Stimulated activated naive CD8-positive, alpha-beta T cell treated with anti-CD3 and anti-CD28 coated beads, Interleukin-15, Interleukin-2, amounts not matched to agents 100 U/mL and 50 U/mL, for 24 hours (primary cell): ENCODE measurements around the gene MROH9.

ENCODE experiments used
- ATAC-seq: fragments of 150-1000 bp; cut with Tn5 transposase; one replicate; pipeline ENCODE4 v1.10.0; 2021
- DNase-seq: peaks from one replicate; pipeline ENCODE4 v3.0.0; 2021

Gene MROH9

DNA sequence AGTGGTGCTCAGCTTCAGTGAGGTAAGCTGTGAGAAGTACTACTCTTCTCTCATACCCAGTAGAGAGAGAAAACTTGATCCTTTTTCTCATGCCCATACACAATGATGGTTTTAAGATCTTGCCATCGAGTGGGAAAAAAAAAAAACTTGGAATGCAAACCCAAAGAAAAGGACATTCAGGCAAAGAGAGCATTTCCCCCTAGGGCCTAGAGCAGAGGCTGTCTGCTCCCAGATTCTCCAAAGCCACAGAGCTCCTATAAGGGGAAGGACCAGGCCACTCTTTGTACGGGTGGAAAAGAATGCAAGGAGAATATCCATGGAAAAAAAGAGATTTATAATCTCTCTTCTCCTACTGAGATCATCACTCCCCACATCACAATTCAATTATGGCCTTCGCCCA lies 34.9 kb downstream of the MROH9 start:
- no peak for ATAC-seq
- DNase-seq: no peak

DNA sequence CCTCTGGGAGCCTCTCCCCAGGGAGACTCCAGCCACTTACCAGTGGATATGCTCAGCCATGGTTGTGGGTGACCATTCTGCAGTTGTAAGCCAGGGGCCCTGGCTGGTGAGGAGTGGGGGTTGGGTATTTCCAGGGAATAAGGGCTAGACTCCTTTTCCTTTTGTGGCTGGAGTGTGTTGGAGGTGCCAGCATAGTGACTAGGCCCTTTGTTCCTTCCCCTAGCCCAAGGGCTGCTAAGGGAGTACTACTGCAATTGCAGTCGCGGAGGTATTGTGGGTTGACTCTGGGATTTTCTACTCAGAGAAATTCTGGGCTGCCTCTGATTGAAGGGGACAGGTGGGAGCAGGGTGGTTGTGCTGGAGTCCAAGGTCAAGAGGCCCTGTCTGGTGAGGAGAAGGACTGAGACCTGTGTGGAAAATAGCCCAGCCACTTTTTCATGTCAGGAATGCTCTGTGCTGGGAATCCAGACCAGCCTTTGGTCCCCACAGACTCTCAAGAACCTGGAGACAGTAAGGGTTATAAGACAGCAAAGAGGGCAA lies 43.1 kb downstream of the MROH9 start:
- ATAC-seq (no peak), DNase-seq (no peak)

DNA sequence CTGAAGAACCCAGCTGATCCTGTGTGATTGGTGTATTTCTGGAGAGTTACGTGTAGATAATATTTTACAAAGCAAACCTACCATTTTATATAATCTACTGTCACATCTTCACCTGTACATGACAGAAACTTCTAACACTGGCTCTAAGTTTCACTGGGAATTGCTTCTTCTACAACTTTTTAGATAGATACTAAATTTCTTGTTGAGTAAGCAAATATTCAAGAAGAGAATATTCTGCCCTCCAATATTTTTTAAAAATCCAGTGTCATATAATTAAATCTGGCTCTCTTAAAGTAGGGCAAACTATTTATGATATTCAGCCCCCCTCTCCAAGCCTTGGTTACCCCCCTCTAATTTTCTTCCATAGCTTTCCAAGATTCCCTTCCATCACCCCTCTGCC lies 50.1 kb downstream of the MROH9 start:
- DNase-seq (no peak), ATAC-seq (no peak)

DNA sequence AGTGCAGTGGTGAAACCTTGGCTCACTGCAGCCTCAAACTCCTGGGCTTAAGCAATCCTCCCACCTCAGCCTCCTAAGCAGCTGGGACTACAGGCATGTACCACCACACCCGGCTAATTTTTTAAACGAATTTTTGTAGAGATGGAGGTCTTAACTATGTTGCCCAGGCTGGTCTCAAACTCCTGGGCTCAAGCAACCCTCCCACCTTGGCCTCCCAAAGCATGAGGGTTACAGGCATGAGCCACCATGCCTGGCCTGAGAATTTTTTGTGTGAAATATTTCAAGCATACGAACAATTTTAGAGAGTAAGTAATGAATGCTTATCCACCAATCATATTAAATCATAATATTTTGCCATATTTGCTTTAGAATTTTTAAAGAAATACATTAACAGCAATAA lies 51.6 kb downstream of the MROH9 start:
- ATAC-seq: no peak

DNA sequence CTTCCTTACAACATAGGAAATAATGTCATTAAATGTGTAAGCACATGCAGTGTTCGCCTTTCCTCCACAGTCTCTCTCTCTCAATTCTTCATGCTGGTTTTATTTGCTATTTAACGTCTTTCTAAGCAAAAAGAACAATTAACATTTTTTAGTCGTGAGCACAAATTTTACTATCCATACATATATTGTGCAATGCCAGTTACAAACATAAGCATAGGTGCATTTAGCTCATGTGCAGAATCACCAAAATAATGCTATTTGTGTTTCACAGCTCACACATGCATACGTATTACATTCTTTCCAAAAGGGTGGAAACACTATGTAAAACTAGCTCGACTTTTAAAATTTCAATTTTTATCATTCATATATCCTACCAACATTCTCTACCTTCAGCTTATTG lies 52.1 kb downstream of the MROH9 start:
- ATAC-seq (no peak), DNase-seq (no peak)

More for the DNA sequence above, 51.6 kb downstream of the MROH9 start:
- no peak for DNase-seq

DNA sequence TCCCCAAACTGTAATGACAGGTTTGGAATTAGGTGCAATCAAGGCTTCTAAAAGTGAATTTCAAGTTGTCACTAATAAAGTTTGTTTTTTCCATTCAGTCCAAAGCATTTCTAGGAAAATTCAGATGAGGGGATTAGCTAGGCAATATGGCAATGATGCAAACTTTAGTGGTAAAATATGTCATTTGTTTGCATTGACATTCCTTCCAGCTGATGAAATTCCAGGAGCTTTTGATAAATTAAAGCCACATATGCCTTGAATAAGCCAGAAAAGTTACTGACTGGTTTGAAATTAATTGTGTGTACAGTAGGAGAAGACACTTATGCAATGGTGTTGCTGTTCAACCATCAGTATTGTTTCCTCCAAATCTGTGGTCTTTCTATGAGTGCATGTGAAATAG lies 57.8 kb downstream of the MROH9 start:
- DNase-seq: no peak
- no peak for ATAC-seq

DNA sequence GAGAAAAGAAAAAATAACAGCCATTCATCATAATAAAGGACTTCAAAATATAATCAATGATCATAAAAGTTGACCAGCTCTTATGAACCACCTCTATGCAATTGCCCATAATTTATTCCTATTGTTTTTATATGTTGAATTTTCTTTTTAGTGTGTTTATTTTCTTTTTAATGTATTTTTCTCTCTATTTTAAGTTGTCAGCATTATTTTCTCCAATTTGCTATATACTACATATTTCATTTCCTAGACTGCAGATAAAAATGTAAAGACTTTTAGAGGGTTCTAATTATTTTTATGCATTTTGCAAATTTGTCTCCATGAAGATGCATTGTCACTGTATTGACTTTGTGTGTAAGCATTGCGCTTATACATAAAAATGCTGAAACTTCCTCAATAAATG lies 58.4 kb downstream of the MROH9 start:
- DNase-seq: no peak
- ATAC-seq: no peak

DNA sequence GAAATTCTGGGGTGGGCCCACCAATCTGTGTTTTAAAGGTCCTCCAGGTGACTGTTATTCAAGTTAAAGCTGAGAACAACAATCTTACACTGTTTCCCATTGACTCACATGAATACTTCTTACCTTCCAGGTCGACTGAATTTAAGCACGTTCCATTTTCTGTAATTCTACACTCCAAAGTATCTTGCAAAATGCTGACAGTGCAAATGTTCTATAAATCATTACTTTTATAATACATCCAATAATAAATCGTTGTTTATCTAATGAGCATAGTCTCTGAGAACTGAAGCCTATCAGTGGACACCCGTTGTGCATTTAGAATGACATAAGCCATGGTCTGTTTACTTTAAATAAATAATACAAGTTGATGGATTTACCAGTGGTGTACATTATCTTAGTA lies 79.5 kb downstream of the MROH9 start:
- no peak for ATAC-seq

DNA sequence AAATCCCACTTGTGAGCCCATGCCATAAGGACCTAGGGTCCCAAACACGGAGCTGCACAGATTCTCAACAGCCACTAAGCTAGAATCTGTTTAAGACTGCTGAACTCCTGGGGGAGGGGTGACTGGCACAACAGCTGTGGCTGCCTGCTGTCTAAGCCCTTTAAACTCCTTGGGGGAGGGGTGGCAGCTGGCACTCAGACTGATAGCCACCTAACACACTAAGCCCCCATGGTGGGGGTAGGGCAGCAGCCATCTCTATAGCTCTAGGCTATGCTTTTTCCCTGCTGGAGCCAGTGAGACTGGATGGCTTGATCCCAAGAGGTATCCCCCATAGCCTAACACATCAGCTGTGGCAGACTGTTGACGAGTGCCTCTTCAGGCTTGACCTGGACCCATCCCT lies 82.1 kb downstream of the MROH9 start:
- no peak for ATAC-seq

More for the DNA sequence above, 79.5 kb downstream of the MROH9 start:
- no peak for DNase-seq

DNA sequence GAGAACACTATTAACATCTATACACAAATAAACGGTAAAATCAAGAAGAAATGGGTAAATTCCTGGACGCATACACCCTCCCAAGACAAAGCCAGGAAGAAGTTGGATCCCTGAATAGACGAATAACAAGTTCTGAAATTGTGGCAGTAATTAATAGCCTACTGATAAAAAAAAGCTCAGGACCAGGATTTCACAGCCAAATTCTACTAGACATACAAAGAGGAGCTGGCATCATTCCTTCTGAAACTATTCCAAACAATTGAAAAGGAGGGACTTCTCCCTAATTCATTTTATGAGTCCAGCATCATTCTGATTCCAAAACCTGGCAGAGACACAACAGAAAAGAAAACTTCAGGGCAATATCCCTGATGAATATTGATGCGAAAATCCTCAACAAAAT lies 84.6 kb downstream of the MROH9 start:
- ATAC-seq: no peak

More for the DNA sequence above, 82.1 kb downstream of the MROH9 start:
- DNase-seq: no peak

DNA sequence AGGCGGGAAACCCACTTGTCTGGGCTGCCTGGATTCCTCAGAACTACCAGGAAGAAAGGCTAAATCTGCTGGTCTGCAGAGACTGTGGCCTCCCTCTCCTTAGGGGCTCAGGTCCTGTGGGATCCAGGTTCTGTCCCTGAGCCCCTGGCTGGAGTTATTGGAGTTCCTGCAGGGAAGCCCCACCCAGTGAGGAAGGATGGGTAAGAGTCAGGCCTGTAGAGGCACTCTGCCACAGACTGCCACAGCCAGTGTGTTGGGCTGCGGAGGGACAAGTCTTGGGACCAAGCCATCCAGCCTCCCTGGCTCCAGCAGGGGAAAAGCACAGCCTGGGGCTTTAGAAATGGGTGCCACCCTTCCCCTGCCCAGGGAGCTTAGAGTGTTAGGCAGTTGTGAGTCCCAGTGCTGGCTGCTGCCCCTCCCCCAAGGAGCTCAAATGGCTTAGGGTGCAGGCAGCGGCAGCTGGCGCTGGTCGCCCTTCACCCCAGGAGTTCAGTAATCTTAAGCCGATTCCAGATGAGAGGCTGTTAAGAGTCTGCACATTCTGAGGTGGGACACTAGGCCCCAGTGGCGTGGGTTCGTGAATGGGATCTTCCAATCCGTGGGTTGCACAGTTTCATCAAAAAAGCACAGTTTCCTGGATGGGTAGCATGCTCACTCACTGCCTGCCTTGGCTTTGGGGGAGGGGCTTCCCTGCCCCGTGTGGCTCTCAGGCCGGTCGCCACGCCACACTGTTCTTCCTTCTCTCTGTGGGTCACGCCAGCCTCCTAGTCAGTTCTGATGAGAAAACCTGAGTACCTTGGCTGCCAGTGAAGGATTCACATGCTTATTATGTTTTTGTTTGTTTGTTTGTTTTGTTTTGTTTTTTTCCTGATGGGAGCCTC lies 97.7 kb downstream of the MROH9 start:
- no peak for DNase-seq
- no peak for ATAC-seq

More for the DNA sequence above, 84.6 kb downstream of the MROH9 start:
- no peak for DNase-seq

DNA sequence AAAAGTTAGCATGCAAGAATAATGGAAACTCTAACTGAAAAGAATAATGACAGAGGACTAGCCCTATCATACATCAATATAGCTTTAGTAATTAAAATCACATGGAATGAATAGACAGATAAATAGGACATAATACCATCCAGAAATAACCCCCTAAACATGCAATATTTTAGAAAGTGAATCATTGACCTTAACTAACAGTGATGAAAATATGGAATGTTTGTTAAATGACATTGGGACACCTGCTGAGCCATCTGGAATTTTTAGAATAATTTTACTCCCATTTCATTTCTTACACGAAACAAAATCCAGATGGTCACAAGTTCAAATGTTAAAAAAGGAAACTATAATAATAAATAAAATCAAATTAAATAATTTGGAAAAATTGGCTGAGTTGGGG lies 102.3 kb downstream of the MROH9 start:
- DNase-seq: no peak
- no peak for ATAC-seq

DNA sequence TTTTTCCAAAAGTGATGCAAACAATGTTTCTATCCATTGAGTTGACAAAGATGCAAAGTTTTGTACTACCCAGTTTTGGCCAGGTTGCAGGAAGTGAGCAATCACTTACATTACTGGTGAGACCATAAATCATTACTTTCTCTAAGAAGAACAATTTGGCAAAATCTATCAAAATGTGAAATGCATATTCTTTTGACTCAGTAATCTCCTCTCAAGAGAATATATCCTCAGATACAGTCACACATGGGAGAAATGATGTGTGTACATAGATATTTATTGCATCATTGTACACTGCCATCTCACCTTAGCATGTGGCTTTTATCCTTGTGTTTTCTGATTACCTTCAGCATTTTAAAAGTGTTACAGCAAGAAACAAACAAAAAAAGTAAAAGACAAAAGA lies 103.0 kb downstream of the MROH9 start:
- no peak for DNase-seq
- ATAC-seq: no peak

DNA sequence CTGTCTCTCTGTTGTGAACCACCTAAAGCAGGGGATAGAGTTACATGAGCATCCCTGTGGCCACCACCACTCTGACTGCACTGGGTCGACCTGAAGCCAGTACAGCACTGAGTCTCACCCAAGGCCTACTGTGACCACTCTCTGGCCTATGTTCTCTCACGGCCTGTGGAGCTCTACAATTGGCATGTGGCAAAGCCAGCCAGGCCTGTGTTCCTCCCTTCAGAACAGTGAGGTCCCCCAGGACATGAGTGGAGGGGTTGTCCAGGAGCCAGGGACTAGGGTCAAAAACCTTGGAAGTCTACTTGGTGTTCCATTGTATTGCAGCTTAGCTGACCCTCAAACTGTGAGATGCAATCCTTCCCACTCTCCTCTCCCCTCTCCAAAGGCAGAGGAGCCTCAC lies 112.7 kb downstream of the MROH9 start:
- ATAC-seq (no peak), DNase-seq (no peak)

DNA sequence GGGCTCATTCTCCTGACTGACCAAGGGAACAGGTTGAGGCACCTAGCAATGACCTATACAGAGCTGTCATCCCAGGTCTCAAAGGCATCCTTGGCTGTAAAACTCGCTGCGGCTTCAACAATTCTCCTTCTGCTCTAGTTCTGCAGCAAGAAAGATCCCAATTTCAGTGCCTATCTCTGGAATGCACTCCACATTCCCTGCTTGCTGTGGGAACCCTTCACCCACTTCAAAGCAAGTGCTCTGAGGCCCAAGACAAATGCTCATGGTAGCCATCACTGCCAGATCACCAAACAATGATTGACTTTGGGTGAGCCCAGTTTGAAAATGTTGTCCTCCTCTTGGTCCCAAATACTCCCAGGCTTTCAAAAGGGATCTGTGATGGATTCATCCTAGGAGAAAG lies 117.6 kb downstream of the MROH9 start:
- no peak for ATAC-seq
- DNase-seq: no peak

DNA sequence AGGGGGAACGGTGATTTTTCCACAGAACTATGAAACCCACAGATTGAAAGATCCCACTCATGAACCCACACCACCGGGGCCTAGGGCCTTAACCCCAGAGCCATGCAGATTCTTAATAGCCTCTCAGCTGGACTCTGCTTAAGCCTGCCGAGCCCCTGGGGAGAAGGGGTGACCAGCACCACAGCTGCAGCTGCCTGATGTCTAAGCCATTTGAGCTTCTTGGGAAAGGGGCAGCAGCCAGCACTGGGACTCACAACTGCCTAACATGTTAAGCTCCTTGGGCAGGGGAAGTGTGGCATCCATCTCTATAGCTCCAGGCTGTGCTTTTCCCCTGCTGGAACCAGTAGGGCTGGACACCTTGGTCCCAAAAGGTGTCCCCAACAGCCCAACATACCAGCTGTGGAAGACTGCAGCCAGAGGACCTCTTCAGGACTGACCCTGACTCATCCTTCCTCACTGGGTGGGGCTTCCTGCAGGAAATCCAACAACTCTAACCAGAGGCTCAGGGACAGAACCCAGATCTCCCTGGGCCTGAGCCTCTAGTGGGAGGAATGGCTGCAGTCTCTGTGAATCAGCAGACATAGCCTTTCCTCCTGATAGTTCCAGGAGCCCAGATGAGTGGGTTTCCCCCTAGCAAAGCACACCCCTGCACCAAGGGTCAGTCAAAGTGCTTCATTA lies 120.8 kb downstream of the MROH9 start:
- ATAC-seq (no peak), DNase-seq (no peak)

DNA sequence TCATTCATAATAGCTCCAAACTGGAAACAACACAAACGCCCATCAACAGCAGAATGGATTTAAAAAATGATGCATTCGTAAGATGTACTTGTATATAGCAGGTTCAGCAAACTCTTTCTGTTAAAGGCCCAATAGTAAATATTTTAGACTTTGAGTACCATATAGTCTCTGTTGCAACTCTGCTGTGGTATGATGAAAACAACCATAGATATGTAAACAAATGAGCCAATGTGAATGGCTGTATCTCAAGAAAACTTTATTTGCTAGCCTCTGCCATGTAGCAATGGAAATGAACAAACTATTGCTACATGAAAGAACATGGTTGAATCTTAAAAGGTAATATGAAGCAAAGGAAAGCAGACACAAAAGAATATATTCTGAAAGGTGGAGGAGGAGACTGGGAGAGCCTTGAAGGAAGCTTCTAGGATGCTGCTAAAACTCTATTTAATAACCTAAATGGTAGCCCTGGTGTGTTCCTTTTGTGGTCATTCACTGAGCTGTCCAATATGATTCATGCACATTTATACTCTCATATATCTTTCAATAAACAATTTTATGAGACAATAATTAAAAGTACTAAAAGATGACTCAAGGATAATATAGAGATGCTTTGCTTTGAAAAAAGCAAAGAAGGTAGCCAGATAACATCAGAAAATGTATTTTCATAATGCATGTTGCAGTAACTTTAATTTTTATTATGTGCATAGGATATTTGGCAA lies 126.2 kb downstream of the MROH9 start:
- no peak for ATAC-seq
- DNase-seq: no peak

DNA sequence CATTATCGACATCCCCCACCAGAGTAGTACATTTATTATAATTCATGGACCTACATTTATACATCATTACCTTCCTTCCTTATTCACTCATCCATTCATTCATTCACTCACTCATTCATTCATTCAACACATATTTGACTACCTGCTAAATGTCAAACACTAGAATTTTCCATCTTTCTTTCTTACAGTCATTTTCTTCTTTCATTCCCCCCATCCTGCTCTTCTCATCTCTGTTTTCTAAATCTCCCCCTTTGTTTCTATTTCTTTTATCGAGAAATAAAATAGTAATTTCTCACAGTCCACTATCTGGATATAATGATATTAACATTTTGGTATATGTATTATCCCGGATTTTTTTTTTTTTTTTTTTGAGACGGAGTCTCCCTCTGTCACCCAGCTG lies 127.6 kb downstream of the MROH9 start:
- DNase-seq: no peak
- ATAC-seq: no peak

DNA sequence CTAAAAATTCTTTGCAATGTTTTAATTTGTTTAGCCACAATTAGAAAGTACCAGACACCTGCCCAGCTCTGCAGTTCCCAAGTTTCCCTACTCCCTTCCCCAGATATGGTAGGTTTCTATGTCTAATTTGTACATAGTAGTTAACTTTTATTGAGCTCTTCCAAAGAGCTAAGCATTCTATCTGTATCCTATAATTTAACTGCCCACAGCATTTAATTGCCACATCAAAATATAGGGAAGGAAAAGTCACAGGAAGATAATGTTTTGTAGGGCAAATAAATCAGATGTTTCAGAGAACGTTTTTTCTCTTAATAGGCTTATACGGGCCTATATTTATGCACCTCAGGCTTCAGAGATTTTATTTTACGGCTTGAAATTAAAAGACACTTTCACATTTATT lies 139.7 kb downstream of the MROH9 start:
- ATAC-seq (no peak), DNase-seq (no peak)

DNA sequence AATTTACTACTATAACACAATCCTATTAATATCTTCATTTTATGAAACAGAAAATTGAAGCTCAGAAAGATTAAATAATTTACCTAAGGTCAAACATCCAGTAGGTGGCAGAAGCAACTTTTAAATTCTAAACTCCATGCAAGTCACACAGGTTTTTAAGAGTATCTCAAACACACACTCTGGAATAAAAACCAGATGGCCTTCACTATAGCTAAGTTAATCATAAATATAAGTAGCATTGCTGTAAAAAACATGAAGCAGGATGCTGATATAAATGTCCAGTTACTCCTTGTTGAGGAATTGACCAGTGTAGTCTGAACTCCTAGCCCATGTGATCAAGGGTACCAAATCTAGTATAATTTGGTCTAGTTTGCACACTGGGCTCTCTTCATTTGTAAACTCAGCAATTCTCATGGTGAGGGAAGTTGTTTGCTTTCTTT lies 146.0 kb downstream of the MROH9 start:
- ATAC-seq: no peak
- no peak for DNase-seq

DNA sequence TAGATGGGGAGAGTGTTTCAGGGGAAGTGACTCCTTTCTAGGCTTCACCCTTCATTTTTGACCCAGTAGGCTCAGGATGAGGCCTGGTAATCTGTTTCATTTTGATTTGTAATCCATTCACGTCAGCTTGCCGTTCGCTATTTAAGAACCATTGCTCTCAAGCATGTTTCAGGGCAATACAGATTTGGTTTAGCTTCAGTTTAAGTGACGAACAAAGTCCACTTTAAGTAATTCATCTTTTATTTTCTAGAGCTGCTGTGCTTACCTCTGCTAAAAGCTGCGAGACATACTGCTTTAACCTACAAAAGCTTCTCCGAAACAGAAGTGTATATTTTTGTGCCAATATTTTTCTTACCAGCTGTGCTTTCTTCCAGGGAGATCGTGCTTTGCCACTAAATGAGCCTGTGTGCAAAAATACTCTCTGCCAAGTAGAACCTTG lies 146.4 kb downstream of the MROH9 start:
- no peak for ATAC-seq
- DNase-seq: no peak

DNA sequence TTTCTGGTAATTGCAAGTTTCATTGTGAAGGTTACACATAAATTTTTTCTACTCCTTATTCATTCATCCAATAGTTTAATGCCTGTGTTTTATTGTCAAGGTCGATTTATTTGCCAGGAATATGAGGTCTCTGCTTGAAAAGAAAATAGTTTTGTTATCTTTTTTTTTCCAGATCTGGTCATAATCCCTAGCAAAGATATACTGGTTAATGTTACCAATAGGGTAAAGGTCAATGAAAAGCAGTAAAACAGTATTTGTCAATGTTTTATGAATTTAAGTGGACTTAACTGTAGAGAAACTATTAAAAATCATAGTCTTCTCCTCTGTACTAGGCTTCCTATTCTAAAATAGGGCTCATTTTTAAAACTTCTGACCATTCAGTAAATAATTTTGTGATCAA lies 147.3 kb downstream of the MROH9 start:
- ATAC-seq (no peak), DNase-seq (no peak)

DNA sequence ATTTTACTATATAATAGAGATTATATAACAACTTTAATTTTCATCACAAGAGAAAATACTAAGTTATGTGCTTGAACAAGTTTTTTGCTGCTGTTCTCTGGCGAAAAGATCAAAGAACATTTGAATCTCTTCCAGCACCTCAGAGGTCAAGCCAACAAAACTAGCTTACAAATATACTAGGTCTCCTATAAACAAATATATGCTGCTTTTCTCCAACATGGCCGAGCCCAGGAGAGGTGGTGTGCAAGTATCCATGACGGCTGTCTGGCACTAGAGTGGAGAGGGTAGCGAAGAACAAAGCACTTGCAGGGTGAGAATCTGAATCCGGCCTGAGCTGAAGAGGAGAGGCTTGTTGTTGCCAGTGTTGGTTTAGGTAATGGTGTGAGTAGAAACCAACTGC lies 147.9 kb downstream of the MROH9 start:
- DNase-seq (no peak), ATAC-seq (no peak)
